ENCODE results near the gene NTF3.
A peak's percentile ranks its signal among the peaks of the same experiment; 100 is the strongest.

NTF3 gene

GRCh38 chr12:5459051-5459782, 27.3 kb downstream of the NTF3 start:
- no peak for DNase-seq

- DNase-seq: no peak
Observed at GRCh38 chr12:5460817-5461216, 28.9 kb downstream of the NTF3 start.

GRCh38 chr12:5461966-5462365, 30.1 kb downstream of the NTF3 start:
- peak; percentile 27 for DNase-seq

GRCh38 chr12:5464096-5464495, 32.2 kb downstream of the NTF3 start:
- DNase-seq: no peak

DNA sequence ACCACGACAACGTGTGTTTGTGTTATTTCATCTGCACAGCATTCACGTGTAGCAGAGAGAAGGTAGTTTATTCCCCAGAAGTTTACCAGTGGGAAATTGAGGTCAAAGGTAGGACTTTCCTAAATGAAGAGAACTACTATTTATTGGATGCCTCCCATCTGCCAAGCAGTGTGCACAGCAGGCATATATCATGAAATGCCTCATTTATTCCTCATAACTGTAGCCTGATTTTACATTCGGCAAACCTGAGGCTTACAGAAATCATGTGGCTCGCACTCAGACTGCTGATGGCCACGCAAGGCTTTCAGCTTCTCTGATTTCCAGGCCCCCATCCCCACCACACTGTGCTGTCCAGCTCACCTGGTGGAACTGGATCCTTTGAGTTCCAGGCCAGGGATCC, 33.5 kb downstream of the NTF3 start:
- DNase-seq: no peak

GRCh38 chr12:5466521-5466960, 34.6 kb downstream of the NTF3 start:
- DNase-seq: no peak

DNA sequence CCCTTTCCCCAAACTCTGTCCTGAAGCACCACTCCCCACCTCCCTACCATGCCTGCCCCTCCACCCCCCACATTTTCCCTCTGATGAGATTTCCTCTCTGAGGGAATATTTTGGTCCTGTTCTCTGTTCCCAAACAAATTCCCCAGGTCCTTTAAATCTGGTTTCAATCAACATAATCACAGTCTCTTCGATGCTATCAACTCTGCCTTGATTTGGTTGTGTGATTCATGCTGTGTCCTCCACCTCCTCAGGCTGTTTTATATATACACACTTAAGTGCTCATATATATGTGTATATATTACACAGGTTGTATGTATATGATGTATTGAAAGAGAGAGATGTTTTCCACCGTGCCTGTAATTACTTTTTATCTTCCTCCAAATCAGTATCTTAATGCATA, 36.0 kb downstream of the NTF3 start:
- no peak for DNase-seq

DNA sequence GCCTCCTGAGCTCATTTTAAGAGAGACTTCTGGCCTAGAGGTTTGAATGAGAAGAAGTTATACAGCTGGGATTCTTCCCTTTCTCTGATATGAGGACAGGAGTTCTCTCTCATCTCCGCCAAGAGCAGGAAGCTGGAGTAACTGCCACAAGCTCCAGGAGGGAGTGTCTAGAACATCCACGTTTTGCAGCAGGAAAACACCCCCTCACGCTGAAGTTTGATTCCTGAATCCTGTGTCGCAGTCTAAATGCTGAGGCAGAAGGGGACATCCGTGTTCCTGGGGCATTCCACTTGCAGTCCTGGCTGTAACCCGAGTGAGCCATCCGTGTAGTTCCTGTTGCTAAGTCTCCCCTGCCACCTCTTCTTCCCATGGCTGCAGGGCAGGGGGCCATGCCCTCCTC, 38.3 kb downstream of the NTF3 start:
- DNase-seq: no peak

- DNase-seq: no peak
Observed at GRCh38 chr12:5470703-5471102, 38.8 kb downstream of the NTF3 start.

DNA sequence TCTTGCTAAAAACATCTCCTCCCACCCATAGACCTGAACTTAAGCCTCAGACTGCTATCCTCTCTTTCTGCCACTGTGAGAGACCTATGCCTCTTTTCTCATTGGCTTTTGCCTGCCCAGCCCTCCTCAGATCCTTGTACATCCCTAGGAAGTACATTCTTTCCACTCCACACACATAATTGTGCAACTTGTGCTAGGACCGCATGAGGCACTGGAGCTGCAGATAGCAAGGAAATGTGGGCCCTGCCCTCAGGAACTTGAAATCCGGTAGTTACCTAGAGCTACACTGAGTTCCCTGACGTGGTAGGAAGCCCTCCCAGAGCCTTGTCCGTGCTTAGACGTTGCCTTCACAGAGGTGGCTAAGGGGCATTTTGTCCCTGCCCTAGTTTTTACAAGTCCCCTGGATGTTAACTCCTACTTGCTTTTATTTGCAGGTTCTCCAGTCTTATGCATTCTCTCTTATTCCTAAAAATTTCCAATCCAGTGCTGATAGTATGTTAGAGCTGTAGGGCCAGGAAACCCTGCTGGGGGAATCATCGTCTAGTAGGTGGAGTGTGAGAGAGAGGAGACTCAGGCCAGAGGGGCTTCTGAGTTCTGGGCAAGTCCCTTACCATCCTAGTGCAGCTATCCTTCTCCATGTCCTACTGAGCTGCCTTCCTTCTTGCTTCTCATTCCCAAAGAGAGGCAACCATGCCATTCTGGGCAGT, 41.3 kb downstream of the NTF3 start:
- no peak for DNase-seq

GRCh38 chr12:5473783-5474116, 41.8 kb downstream of the NTF3 start:
- no peak for DNase-seq

DNA sequence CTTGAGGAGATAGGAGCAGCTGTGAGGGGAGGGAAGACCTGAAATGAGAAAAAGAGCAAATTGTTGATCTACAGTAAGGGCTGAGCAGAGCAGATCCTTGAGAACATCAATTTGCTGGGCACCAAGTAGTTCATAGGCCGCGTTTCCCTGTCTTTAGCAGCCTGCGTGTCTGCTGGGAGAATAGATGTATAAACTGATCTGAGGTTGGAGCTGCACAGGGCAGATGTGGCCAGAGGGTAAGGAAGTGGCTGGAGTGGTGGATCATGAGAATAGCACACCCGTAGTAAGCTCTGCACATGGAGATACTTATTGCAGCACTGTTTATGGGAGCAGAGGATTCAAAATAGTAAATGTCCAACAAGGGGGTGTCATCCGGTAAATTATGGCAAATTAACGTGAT, 44.4 kb downstream of the NTF3 start:
- no peak for DNase-seq

- DNase-seq: no peak
Observed at GRCh38 chr12:5478081-5478706, 46.3 kb downstream of the NTF3 start.

DNA sequence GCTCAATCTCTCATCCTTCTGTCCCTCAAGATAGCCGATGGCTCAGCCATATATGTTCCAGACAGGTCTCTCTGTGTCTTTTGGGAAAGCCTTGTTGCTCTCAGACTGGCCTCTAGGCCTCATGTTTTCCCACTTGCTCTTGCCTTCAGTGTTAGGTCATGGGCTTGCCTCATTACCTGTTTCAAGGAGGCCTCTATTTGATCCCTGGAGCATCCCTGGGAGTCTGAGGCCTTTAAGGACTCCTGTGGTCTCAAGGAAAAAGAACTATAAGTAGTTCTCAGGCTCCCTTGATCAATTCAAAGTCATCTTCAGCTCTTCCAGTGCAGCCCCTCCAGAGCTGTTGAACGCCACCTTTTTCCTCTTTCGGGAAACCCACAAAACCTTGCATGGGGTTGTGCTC, 47.9 kb downstream of the NTF3 start:
- no peak for DNase-seq

- no peak for DNase-seq
Observed at GRCh38 chr12:5480218-5480937, 48.5 kb downstream of the NTF3 start.

DNA sequence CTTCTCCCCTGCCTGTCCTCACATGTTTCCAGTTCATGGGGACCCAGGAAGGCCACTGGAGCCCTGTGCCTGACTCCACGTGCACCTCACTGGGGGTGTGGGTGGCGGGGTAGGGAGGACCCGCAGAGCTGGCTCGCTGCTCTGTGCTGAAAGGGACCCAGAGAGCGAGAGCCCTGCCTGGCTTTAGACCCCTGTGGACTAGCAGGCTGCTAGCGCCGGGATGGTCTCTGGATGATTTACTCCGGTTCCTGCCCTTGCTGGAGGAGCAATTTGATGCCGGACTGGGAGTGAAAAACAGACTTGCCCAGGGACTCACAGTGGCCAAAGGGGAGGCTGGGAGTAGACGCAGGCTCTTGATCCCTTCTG, 49.0 kb downstream of the NTF3 start:
- DNase-seq: no peak

DNA sequence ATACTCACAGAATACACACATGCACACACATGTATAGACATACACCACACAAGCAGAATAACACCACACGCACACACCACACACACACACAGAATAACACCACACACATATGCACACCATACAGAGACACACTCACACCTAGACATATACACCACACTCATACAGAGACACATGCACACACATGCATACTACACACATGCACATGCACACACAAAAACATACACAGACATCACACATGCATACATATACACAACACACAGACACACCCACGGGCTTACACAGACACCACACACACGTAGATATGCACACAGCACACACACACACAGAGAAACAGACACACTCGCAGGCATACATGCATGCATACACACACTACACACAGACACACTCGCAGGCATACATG, 49.7 kb downstream of the NTF3 start:
- DNase-seq: no peak

DNA sequence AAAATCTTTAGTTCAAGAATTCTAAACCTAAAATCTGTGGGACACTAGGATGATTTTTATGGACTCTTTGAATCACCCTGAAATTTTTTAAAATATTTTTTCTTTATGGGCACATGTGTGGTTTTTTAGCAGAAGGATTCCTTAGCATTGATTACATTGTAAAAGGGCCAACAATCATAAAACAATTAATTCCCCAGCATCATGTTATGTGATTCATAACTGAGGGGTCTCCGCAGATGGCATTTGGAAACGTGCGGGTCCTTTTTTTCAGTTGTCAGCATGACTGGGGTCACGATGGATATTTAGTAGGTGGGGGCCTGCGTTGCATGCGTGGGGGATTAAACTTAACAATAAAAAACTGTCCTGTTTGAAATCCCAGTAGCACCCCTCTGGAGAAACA, 52.5 kb downstream of the NTF3 start:
- DNase-seq: no peak

DNA sequence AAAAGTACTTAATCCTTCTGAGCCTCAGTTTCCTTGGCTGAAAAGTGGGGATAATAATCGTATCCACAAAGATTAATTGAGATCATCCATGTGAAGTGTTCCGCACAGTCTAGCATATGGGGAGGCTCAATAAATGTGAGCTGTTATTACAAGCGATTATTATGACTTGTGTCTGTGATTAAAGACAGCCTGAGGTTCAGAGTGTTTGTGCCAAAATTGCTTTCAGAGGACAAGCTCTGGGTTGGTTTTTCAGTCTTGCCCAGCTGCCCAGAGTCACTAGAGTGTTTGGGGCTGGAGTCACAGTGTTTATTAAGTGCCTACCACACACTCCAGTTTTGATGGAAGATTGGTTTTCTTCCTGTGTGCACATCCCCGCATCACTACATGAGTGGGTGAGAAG, 53.5 kb downstream of the NTF3 start:
- DNase-seq: no peak

- DNase-seq: no peak
Observed at GRCh38 chr12:5487076-5487475, 55.2 kb downstream of the NTF3 start.

DNA sequence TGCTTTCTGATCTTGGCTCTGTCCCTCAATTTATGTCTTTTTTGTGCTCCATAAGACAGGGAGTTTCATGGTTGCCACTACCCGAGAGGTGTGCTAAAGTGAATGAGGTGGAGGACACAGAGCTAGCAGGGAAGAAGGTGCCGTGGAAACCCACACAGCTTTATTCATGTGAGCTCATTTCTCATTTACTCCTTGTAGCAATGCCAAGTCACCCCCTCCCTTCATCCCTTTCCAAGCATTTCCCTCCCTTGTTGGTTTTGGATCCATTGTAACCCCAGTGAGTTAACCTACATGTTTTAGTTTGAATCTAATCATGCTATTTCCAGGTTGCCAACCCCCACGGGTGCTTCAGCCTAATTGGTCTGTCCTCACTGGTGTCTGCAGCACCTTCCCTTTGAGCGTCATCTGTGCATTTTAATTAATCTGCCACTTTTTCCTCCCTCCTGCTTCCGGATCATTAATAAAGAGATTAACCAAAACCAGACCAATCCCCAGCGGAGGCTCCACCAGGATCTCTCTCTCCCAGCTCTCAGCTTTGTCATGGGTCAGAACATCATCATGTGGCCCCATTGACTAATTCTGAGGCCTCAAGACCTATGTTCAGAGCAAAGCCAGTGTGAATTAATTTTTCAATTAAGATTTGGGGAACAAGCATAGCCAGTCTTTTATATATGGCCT, 56.2 kb downstream of the NTF3 start:
- peak; percentile 84 for DNase-seq

- no peak for DNase-seq
Observed at GRCh38 chr12:5488626-5488955, 56.7 kb downstream of the NTF3 start.

GRCh38 chr12:5489017-5489416, 57.1 kb downstream of the NTF3 start:
- no peak for DNase-seq
